ENCODE measurements around the gene RAB35. TPM values are rescaled to one million over a fixed set of nuclear protein-coding genes. Genes with fewer than 3 reads are reported as not detected.

The RAB35 gene
- total and polyA plus RNA-seq, 9 of the 15 experiments (the other 6 are each of a cell fraction or from before 2014, with no cell fraction given), result 0.65 to 76.3 (median 38.9) TPM

GRCh38 chr12:120116792-120117651 lies 469 bp upstream of the RAB35 start:
- in situ Hi-C loops (cut with MboI) (no loop called here), intact Hi-C loops (cut with micrococcal nuclease) (loop anchor here (10.0 kb wide), 1 partner anchor 178 kb away; the partner anchor contains the start of genes RNU4-1 and RNU4-2)
- ChIA-PET POLR2A (interaction anchor here (0.7 to 6.8 kb wide), 20 partner anchors 9 to 436 kb away, joined by 3 to 54 read pairs (median 3); partner anchors contain the start of genes RNU4-1, RNU4-2 and RPLP0), CTCF (ENCODE audit: low intra/inter-chr PET ratio) (no interaction called here)
- Histone ChIP-seq H2AFZ (ENCODE audit: low read depth, low read length) (peak overlapping the region; percentile 92), H3K4me2 (ENCODE audit: insufficient read depth, low read length) (peak overlapping the region; percentile 97), H4K20me1 (replicated peaks; ENCODE audit: control insufficient read depth, insufficient read depth, low read length) (peaks cover 10% of the 10 kb centered on the region; the same call in 1 of the 2 replicates), H3K79me2 (ENCODE audit: control insufficient read depth, insufficient read depth, low read length) (peaks cover 65% of the 10 kb centered on the region), H3K9me3 (replicated peaks; ENCODE audit: control insufficient read depth, insufficient read depth, low read depth, low read length) (no peaks in the 10 kb centered on the region), H3K4me1 (replicated peaks in 1 of 2; ENCODE audit: control insufficient read depth in 2 of 2, insufficient read depth in 2 of 2, low read length in 2 of 2) (peaks cover 15 to 26% of the 10 kb centered on the region in 2 experiments; a peak in 4 of 5 replicates), H3K36me3 (ENCODE audit: control insufficient read depth, insufficient read depth, low read length) (peaks cover 32% of the 10 kb centered on the region), H3K9me1 (ENCODE audit: control insufficient read depth, insufficient read depth, low read length) (peaks cover 6% of the 10 kb centered on the region), H3K9ac (ENCODE audit: insufficient read depth in 1 of 2, low read depth in 2 of 2, low read length in 2 of 2) (peak overlapping the region; percentile 73 to 96), H3K27me3 (ENCODE audit: control insufficient read depth in 2 of 2, insufficient read depth in 2 of 2, low read length in 2 of 2) (no peaks in the 10 kb centered on the region), H3K4me3 (peak overlapping the region; percentile 75), H3K27ac (ENCODE audit: extremely low read depth, low read depth, low read length) (peak overlapping the region; percentile 71)
- peak; percentile 96 to 100 (median 99) for DNase-seq (ENCODE audit: extremely low read depth in 1 of 4, low spot score in 3 of 4)
- FAIRE-seq, result no peak
- under 1% methylated on average over 36 of the region's 91 CpGs for WGBS (ENCODE audit: insufficient coverage, low coverage, missing lambda C conversion rate)
- peak; percentile 88 for ATAC-seq
- BruUV-seq (replicated peaks), result no TSS peak
- TF ChIP-seq HMG20A (CRISPR knock-in tag; conservative IDR thresholded peaks at IDR 0.05) (no peak), NRF1 (conservative IDR thresholded peaks at IDR 0.05 in 1 of 2, IDR thresholded peaks at IDR 0.05 in 1 of 2) (peak; percentile 99 to 100), ZNF274 (IDR thresholded peaks at IDR 0.05; ENCODE audit: borderline replicate concordance, low read depth, low read length) (no peak), ZNF316 (IDR thresholded peaks at IDR 0.05) (no peak), ZBTB40 (IDR thresholded peaks at IDR 0.05) (peak; percentile 48), ZBTB40 (CRISPR knock-in tag; IDR thresholded peaks at IDR 0.05) (no peak), ZNF224 (CRISPR knock-in tag; IDR thresholded peaks at IDR 0.05) (no peak), ETV6 (IDR thresholded peaks at IDR 0.05; ENCODE audit: borderline replicate concordance in 1 of 2, low read depth in 2 of 2, low read length in 1 of 2) (peak in 1 of 2 experiments; percentile 13; a peak in 1 of 4 replicates), ETV6 (CRISPR knock-in tag; IDR thresholded peaks at IDR 0.05; ENCODE audit: borderline replicate concordance) (no peak), NBN (IDR thresholded peaks at IDR 0.05; ENCODE audit: low read depth) (0 out of 2 replicates have a peak, but pooled peaks have one; percentile 30), MBD2 (IDR thresholded peaks at IDR 0.05; ENCODE audit: borderline replicate concordance, low read depth) (peak; percentile 68; the same call in 1 of the 2 replicates), RBM14 (IDR thresholded peaks at IDR 0.05; ENCODE audit: borderline replicate concordance, insufficient read depth, low read depth, low read length) (no peak)
